CD14-positive monocyte (primary cell): Measurements from ENCODE around the gene TPP2. TPM values are rescaled to one million over a fixed set of nuclear protein-coding genes. Genes with fewer than 3 reads are reported as not detected.

Experiments used
- DNase-seq, 3 donors: peaks; one replicate each; pipeline ENCODE4 v3.0.0-alpha.2; 2011 to 2022
- H2AFZ ChIP-seq: 2 replicates; pipeline ENCODE4 v1.6.0; 2012; ENCODE audit warnings: mild to moderate bottlenecking, low read depth, low read length, inconsistent platforms; ENCODE audit not compliant: insufficient read depth, poor library complexity, severe bottlenecking
- H3K27ac ChIP-seq, 2 donors: 1 replicate in 1 of 2; 2 replicates in 1 of 2; pipeline ENCODE4 v1.5.1; 2012 to 2013; ENCODE audit warnings: low read length in 2 of 2, control low read depth in 1 of 2, inconsistent platforms in 1 of 2, low read depth in 1 of 2, mild to moderate bottlenecking in 1 of 2
- H3K27me3 ChIP-seq, 2 donors: one replicate each; pipeline versions ENCODE4 v1.6.0 to v1.6.1; 2011 to 2013; ENCODE audit warnings: low read length in 2 of 2; ENCODE audit not compliant: control insufficient read depth in 2 of 2, insufficient read depth in 2 of 2
- H3K36me3 ChIP-seq, 2 donors: replicated peaks in 1 of 2; 1 replicate in 1 of 2; 2 replicates in 1 of 2; pipeline versions ENCODE4 v1.5.1 to v1.6.1; 2012 to 2013; ENCODE audit warnings: low read length in 2 of 2, control low read depth in 1 of 2, inconsistent platforms in 1 of 2, mild to moderate bottlenecking in 1 of 2; ENCODE audit not compliant: insufficient read depth in 2 of 2, control insufficient read depth in 1 of 2
- H3K4me1 ChIP-seq, 2 donors: 1 replicate in 1 of 2; 2 replicates in 1 of 2; pipeline versions ENCODE4 v1.5.1 to v1.6.1; 2012 to 2013; ENCODE audit warnings: low read length in 2 of 2, control low read depth in 1 of 2, inconsistent platforms in 1 of 2, mild to moderate bottlenecking in 1 of 2, moderate library complexity in 1 of 2; ENCODE audit not compliant: insufficient read depth in 2 of 2, control insufficient read depth in 1 of 2
- H3K4me2 ChIP-seq: replicated peaks from 2 replicates; pipeline ENCODE3; 2012; ENCODE audit warnings: low read length, moderate library complexity, mild to moderate bottlenecking; ENCODE audit not compliant: poor library complexity, severe bottlenecking; ENCODE audit errors: extremely low read depth
- H3K4me3 ChIP-seq, 3 experiments: fragments of 200-600 bp in 1 of 3; sonication (generic) in 1 of 3; replicated peaks in 1 of 3; 1 replicate in 2 of 3; 2 replicates in 1 of 3; pipeline ENCODE4 v1.5.1; 2011 to 2013; ENCODE audit warnings: low read length in 3 of 3, mild to moderate bottlenecking in 3 of 3, control low read depth in 2 of 3, low read depth in 2 of 3, inconsistent platforms in 1 of 3, moderate library complexity in 1 of 3
- H3K79me2 ChIP-seq: 2 replicates; pipeline ENCODE4 v1.6.0; 2012; ENCODE audit warnings: mild to moderate bottlenecking, control low read depth, inconsistent platforms, low read length, moderate library complexity; ENCODE audit not compliant: insufficient read depth
- H3K9ac ChIP-seq: 2 replicates; pipeline ENCODE4 v1.6.0; 2017; ENCODE audit warnings: low read length, mild to moderate bottlenecking; ENCODE audit not compliant: insufficient read depth, poor library complexity, severe bottlenecking
- H3K9me3 ChIP-seq, 2 donors: replicated peaks in 1 of 2; 1 replicate in 1 of 2; 2 replicates in 1 of 2; pipeline versions ENCODE4 v1.5.1 to v1.6.1; 2012 to 2013; ENCODE audit warnings: low read length in 2 of 2, control low read depth in 1 of 2; ENCODE audit not compliant: control insufficient read depth in 1 of 2, insufficient read depth in 1 of 2
- H4K20me1 ChIP-seq: 2 replicates; pipeline ENCODE4 v1.6.0; 2012; ENCODE audit warnings: mild to moderate bottlenecking, low read length, control low read depth, moderate library complexity; ENCODE audit not compliant: insufficient read depth
- H3K27ac Mint-ChIP-seq, 7 donors: one replicate each; pipeline ENCODE4 v1.8.0; 2020; ENCODE audit warnings: mild to moderate bottlenecking in 7 of 7, mixed read lengths in 7 of 7, moderate library complexity in 6 of 7, inconsistent platforms in 2 of 7
- H3K27me3 Mint-ChIP-seq, 3 donors: one replicate each; pipeline ENCODE4 v1.8.0; 2021 to 2022; ENCODE audit warnings: low read depth in 3 of 3, mild to moderate bottlenecking in 3 of 3, mixed read lengths in 3 of 3, moderate library complexity in 3 of 3, inconsistent platforms in 1 of 3
- H3K36me3 Mint-ChIP-seq, 2 donors: one replicate each; pipeline ENCODE4 v1.8.0; 2020; ENCODE audit warnings: mixed read lengths in 2 of 2, inconsistent platforms in 1 of 2, mild to moderate bottlenecking in 1 of 2
- H3K4me1 Mint-ChIP-seq: one replicate; pipeline ENCODE4 v1.8.0; 2020; ENCODE audit warnings: mild to moderate bottlenecking, mixed read lengths
- H3K4me3 Mint-ChIP-seq, 2 donors: one replicate each; pipeline ENCODE4 v1.8.0; 2020; ENCODE audit warnings: mild to moderate bottlenecking in 2 of 2, mixed read lengths in 2 of 2, moderate library complexity in 1 of 2
- H3K9me3 Mint-ChIP-seq, 7 donors: one replicate each; pipeline ENCODE4 v1.8.0; 2020 to 2022; ENCODE audit warnings: mixed read lengths in 7 of 7, mild to moderate bottlenecking in 6 of 7, moderate library complexity in 6 of 7, inconsistent platforms in 2 of 7
- WGBS: methylation state at CpG from one replicate; pipeline ENCODE4 v1.1.5; 2013; ENCODE audit warnings: missing lambda C conversion rate; ENCODE audit not compliant: insufficient coverage; 5-methylcytosine and 5-hydroxymethylcytosine counted together
- intact Hi-C, 2 donors: fragments of 100-400 bp; cut with micrococcal nuclease; formaldehyde crosslinking; loops; one replicate each; pipeline versions ENCODE4 v1.15.0 to v1.15.1; 2023
- polyA plus RNA-seq, 3 donors: library from polyadenylated mRNA; depleted of rRNA in 1 of 3; unstranded in 2 of 3; stranded (reverse) in 1 of 3; fragments of 300-500 nt in 2 of 3; fragments of >200 nt in 1 of 3; fragmentation: Illumina TruSeq in 2 of 3; gene quantifications; 1 replicate in 2 of 3; 2 replicates in 1 of 3; pipeline ENCODE4 v1.2.3, GENCODE V29; 2012 to 2021
- TF ChIP-seq, protein P1 (sequence below): fragments of 200-600 bp; IDR thresholded peaks from one replicate; pipeline ENCODE4 v1.8.0; 2022; ENCODE audit warnings: antibody characterized with exemption, mild to moderate bottlenecking

TPP2 gene
- polyA plus RNA-seq, 3 donors = 18.0 to 39.7 (median 26.0) TPM

DNA sequence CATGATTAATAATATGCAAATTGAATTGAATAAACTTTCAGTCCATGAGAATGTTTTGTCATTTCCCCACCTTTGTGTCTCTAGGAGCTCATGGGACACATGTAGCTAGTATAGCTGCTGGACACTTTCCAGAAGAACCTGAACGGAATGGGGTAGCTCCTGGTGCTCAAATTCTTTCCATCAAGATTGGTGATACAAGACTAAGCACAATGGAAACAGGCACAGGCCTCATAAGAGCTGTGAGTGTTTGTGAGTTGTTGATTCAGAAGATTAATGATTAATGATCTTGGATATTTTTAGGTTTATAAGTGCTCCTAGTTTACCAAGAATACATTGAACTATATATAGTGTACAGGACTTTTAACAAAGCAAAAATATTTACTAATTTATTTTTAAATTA is 30.1 kb downstream of the TPP2 start:
- Histone ChIP-seq H3K27me3 (no peaks in the 10 kb centered on the region), H3K4me3 (no peak overlapping the region), H3K4me2 (no peak overlapping the region), H3K79me2 (no peaks in the 10 kb centered on the region), H3K9ac (no peak overlapping the region), H3K4me1 (no peaks in the 10 kb centered on the region), H4K20me1 (peaks cover 6% of the 10 kb centered on the region), H2AFZ (no peak overlapping the region), H3K9me3 (no peaks in the 10 kb centered on the region), H3K27ac (no peak overlapping the region), H3K36me3 (peaks cover 87 to 95% of the 10 kb centered on the region in 2 donors)
- Mint-ChIP-seq H3K27me3 (no peaks in the 10 kb centered on the region), H3K36me3 (peaks cover 61 to 91% of the 10 kb centered on the region in 2 donors), H3K4me3 (no peak overlapping the region), H3K27ac (no peak overlapping the region), H3K4me1 (no peaks in the 10 kb centered on the region), H3K9me3 (no peaks in the 10 kb centered on the region)
- TF ChIP-seq, protein P1, sequence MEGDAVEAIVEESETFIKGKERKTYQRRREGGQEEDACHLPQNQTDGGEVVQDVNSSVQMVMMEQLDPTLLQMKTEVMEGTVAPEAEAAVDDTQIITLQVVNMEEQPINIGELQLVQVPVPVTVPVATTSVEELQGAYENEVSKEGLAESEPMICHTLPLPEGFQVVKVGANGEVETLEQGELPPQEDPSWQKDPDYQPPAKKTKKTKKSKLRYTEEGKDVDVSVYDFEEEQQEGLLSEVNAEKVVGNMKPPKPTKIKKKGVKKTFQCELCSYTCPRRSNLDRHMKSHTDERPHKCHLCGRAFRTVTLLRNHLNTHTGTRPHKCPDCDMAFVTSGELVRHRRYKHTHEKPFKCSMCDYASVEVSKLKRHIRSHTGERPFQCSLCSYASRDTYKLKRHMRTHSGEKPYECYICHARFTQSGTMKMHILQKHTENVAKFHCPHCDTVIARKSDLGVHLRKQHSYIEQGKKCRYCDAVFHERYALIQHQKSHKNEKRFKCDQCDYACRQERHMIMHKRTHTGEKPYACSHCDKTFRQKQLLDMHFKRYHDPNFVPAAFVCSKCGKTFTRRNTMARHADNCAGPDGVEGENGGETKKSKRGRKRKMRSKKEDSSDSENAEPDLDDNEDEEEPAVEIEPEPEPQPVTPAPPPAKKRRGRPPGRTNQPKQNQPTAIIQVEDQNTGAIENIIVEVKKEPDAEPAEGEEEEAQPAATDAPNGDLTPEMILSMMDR = no peak
- intact Hi-C loops = no loop called here
- DNase-seq = no peak
- 80% methylated on average over 1 of the region's 1 CpG for WGBS

DNA sequence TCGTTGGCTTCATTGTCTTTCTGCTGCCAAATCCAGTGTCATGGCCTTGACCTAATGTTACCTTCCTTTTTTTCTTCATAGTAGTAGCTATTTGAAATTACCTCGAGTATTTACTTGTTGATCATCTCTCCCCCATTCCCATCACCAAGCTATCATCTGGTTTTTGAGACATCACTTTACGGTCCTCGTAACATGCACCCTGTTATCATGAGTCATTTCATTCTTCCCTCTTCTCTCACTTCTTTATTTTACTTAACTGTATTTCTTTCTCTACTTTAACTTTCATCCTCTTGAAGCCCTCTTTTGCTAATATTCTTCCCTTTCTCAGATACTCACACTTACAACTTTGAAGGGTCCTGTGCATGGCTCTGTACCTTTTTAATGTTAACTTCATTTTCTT is 31.8 kb downstream of the TPP2 start:
- Histone ChIP-seq H2AFZ (no peak overlapping the region), H3K4me3 (no peak overlapping the region), H4K20me1 (peaks cover 6% of the 10 kb centered on the region), H3K4me1 (no peaks in the 10 kb centered on the region), H3K79me2 (no peaks in the 10 kb centered on the region), H3K27ac (no peak overlapping the region), H3K27me3 (no peaks in the 10 kb centered on the region), H3K9me3 (no peaks in the 10 kb centered on the region), H3K36me3 (peaks cover 87 to 95% of the 10 kb centered on the region in 2 donors), H3K9ac (no peak overlapping the region), H3K4me2 (no peak overlapping the region)
- no peaks in the 10 kb centered on the region for H3K27me3 Mint-ChIP-seq
- DNase-seq = no peak
- H3K4me1 Mint-ChIP-seq = no peaks in the 10 kb centered on the region
- TF ChIP-seq, protein P1 = no peak
- H3K4me3 Mint-ChIP-seq = no peak overlapping the region
- WGBS = 77% methylated on average over 4 of the region's 4 CpGs
- no peaks in the 10 kb centered on the region for H3K9me3 Mint-ChIP-seq
- H3K36me3 Mint-ChIP-seq = peaks cover 61 to 90% of the 10 kb centered on the region in 2 donors
- H3K27ac Mint-ChIP-seq = peak overlapping the region in 1 of 7 donors; percentile 13
- intact Hi-C loops = no loop called here
